GM12892 (cell line): ENCODE measurements around the gene DISP2.

ENCODE experiments used
- POLR2A ChIP-seq: IDR thresholded peaks from 2 replicates; pipeline ENCODE4 v1.6.1; 2011; ENCODE audit warnings: low read depth, low read length, control low read depth
- POLR2AphosphoS5 ChIP-seq: IDR thresholded peaks from 2 replicates; pipeline ENCODE4 v1.6.1; 2011; ENCODE audit warnings: low read depth, low read length, control low read depth

GRCh38 chr15:40389824-40390595 is 32.0 kb downstream of the DISP2 start:
- TF ChIP-seq POLR2AphosphoS5 (no peak), POLR2A (no peak)
